HFFc6 (cell line): ENCODE measurements around the gene HSD17B7. TPM values are rescaled to one million over a fixed set of nuclear protein-coding genes. Genes with fewer than 3 reads are reported as not detected.
"Not testable (repeated sequence)": the region's sequence is repeated elsewhere in the genome, so short reads cannot be mapped to it uniquely, and the experiment has no call there.

ENCODE experiments used
- DNase-seq: peaks from one replicate; pipeline ENCODE4 v3.0.0-alpha.2; 2018
- H3K27ac Mint-ChIP-seq: 2 replicates; pipeline ENCODE4 v1.8.0; 2020; ENCODE audit warnings: mild to moderate bottlenecking, mixed read lengths
- H3K27me3 Mint-ChIP-seq: 2 replicates; pipeline ENCODE4 v1.8.0; 2021; ENCODE audit warnings: mild to moderate bottlenecking, moderate library complexity, mixed read lengths; ENCODE audit not compliant: insufficient read depth
- H3K36me3 Mint-ChIP-seq: 2 replicates; pipeline ENCODE4 v1.8.0; 2021; ENCODE audit warnings: low read depth, mixed read lengths
- H3K4me1 Mint-ChIP-seq: 2 replicates; pipeline ENCODE4 v1.8.0; 2020; ENCODE audit warnings: low read depth, mixed read lengths
- H3K4me3 Mint-ChIP-seq: 2 replicates; pipeline ENCODE4 v1.8.0; 2020; ENCODE audit warnings: mild to moderate bottlenecking, moderate library complexity, mixed read lengths
- H3K9me3 Mint-ChIP-seq: 2 replicates; pipeline ENCODE4 v1.8.0; 2020; ENCODE audit warnings: mild to moderate bottlenecking, mixed read lengths
- long read RNA-seq: library from polyadenylated mRNA; unstranded; transcript quantifications from one replicate; pipeline ENCODE4 v2.0.0, GENCODE V29; 2019
- total RNA-seq, 6 experiments: library from RNA; stranded (reverse); fragmentation: NEBNext Ultra II Directional; extraction: Animal tissue kit (Norgen Biotek cat#: 25700); gene quantifications; 2 replicates in 1 of 6; 3 replicates in 5 of 6; pipeline ENCODE4 v1.2.3, GENCODE V29; 2021
- TF ChIP-seq, protein P1 (sequence below): fragments of 200-600 bp; sonication (generic); IDR thresholded peaks from 2 replicates; pipeline ENCODE4 v1.5.0; 2021; ENCODE audit warnings: antibody characterized with exemption, mild to moderate bottlenecking

HSD17B7 gene, protein sequence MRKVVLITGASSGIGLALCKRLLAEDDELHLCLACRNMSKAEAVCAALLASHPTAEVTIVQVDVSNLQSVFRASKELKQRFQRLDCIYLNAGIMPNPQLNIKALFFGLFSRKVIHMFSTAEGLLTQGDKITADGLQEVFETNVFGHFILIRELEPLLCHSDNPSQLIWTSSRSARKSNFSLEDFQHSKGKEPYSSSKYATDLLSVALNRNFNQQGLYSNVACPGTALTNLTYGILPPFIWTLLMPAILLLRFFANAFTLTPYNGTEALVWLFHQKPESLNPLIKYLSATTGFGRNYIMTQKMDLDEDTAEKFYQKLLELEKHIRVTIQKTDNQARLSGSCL
- total RNA-seq: 1 to 10 TPM; 3.1 to 6.2 (median 4.4) TPM
- long read RNA-seq, partial matches to known transcripts: 0 of 5 reads
- long read RNA-seq, other reads (novel, unspliced or antisense): 1 of 5 reads

- TF ChIP-seq, protein P1, sequence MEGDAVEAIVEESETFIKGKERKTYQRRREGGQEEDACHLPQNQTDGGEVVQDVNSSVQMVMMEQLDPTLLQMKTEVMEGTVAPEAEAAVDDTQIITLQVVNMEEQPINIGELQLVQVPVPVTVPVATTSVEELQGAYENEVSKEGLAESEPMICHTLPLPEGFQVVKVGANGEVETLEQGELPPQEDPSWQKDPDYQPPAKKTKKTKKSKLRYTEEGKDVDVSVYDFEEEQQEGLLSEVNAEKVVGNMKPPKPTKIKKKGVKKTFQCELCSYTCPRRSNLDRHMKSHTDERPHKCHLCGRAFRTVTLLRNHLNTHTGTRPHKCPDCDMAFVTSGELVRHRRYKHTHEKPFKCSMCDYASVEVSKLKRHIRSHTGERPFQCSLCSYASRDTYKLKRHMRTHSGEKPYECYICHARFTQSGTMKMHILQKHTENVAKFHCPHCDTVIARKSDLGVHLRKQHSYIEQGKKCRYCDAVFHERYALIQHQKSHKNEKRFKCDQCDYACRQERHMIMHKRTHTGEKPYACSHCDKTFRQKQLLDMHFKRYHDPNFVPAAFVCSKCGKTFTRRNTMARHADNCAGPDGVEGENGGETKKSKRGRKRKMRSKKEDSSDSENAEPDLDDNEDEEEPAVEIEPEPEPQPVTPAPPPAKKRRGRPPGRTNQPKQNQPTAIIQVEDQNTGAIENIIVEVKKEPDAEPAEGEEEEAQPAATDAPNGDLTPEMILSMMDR: peak; percentile 17; the same call in 1 of the 2 replicates
- peak within 1 kb of the TSS; percentile 82 for H3K27ac Mint-ChIP-seq
Measured at GRCh38 chr1:162790303-162790984, at the start of gene HSD17B7. Gene HSD17B7 (plus strand): TSS chr1:162790702. CDS start chr1:162790801, 99 bp downstream.

DNA sequence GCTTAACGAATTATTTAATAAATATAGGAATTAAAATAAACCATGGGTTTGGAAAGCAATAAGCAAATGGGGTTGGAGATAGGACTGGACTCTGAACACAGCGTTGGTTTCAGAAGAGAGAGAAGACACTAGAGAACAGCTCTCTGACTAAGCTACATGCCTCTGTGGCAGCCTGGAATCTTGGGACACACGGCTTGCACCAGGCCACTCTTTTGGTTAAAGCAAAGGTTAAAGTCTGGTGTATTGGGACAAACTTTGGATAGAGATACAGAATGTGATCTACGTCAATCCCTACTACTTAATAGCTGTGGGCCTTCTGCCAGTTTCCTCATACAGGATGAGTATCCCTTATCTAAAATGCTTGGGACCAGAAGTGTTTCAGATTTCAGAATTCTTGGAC lies 49.7 kb upstream of the HSD17B7 start:
- Mint-ChIP-seq H3K4me1 (0 out of 2 replicates have a peak, but pooled peaks cover 6% of the 10 kb centered on the region), H3K27me3 (peaks cover under 1% of the 10 kb centered on the region; the same call in 1 of the 2 replicates), H3K27ac (no peak overlapping the region), H3K36me3 (peaks cover 46% of the 10 kb centered on the region), H3K9me3 (no peaks in the 10 kb centered on the region), H3K4me3 (no peak overlapping the region)
- DNase-seq: no peak
- TF ChIP-seq, protein P1: no peak

More at GRCh38 chr1:162790303-162790984, at the start of gene HSD17B7:
- DNase-seq: peak; percentile 51
- H3K27me3 Mint-ChIP-seq, H3K4me1 Mint-ChIP-seq, H3K9me3 Mint-ChIP-seq, H3K36me3 Mint-ChIP-seq: not testable (repeated sequence)
- peak within 1 kb of the TSS; percentile 92 for H3K4me3 Mint-ChIP-seq

DNA sequence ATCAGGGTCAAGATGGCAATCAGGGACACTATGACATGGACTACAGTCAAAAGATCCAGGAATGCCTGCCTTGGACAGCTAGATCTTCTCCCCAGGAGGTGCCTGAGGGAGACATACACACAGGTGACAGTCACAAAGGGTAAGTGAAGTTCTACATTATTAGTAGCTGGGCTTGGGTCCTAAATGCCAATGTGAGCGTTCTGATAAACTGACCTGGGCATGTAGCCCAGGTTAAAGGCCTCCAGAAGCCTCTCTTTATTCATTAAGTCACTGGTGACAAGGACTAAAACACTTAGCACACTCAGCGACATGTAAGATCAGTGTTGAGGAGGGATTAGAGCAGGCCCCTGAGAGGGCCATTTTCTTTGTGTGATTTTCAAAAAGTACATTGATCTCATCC lies 48.9 kb upstream of the HSD17B7 start:
- Mint-ChIP-seq H3K9me3 (no peaks in the 10 kb centered on the region), H3K4me3 (no peak overlapping the region), H3K27me3 (peaks cover 4% of the 10 kb centered on the region; the same call in 1 of the 2 replicates), H3K4me1 (0 out of 2 replicates have a peak, but pooled peaks cover 6% of the 10 kb centered on the region), H3K27ac (no peak overlapping the region), H3K36me3 (peaks cover 48% of the 10 kb centered on the region)
- no peak for DNase-seq
- TF ChIP-seq, protein P1: no peak

DNA sequence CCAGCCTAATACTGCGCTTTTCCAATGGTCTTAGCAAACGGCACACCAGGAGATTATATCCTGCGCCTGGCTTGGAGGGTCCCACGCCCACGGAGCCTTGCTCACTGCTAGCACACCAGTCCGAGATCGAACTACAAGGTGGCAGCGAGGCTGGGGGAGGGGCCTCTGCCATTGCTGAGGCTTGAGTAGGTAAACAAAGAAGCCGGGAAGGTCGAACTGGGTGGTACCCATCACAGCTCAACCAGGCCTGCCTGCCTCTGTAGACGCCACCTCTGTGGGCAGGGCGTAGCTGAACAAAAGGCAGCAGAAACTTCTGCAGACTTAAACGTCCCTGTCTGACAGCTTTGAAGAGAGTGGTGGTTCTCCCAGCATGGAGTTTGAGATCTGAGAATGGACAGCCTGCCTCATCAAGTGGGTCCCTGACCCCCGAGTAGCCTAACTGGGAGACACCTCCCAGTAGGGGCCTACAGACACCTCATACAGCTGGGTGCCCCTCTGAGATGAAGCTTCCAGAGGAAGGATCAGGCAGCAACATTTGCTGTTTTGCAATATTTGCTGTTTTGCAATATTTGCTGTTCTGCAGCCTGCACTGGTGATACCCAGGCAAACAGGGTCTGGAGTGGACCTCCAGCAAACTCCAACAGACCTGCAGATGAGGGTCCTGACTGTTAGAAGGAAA lies 44.1 kb upstream of the HSD17B7 start:
- H3K27ac Mint-ChIP-seq, H3K4me1 Mint-ChIP-seq, H3K27me3 Mint-ChIP-seq, H3K9me3 Mint-ChIP-seq, H3K4me3 Mint-ChIP-seq, DNase-seq: not testable (repeated sequence)
- H3K36me3 Mint-ChIP-seq: peaks cover 74% of the 10 kb centered on the region

- DNase-seq: no peak
- TF ChIP-seq, protein P1: no peak; the same call in 1 of the 2 replicates
- Mint-ChIP-seq H3K4me3 (no peak overlapping the region), H3K27me3 (peaks cover 3% of the 10 kb centered on the region; the same call in 1 of the 2 replicates), H3K9me3 (peaks cover 9% of the 10 kb centered on the region), H3K27ac (no peak overlapping the region; the same call in 1 of the 2 replicates), H3K36me3 (peaks cover 38% of the 10 kb centered on the region), H3K4me1 (no peaks in the 10 kb centered on the region)
Measured at GRCh38 chr1:162753001-162753658, 37.4 kb upstream of the HSD17B7 start.
